Measurements from ENCODE around the gene TNFRSF14. TPM values are rescaled to one million over a fixed set of nuclear protein-coding genes. Genes with fewer than 3 reads are reported as not detected.

TNFRSF14 gene
- total RNA-seq, 3 donors from 2014 or later (not counting 1 experiment from before 2014, with no cell fraction given), result 228 to 266 (median 262) TPM

DNA sequence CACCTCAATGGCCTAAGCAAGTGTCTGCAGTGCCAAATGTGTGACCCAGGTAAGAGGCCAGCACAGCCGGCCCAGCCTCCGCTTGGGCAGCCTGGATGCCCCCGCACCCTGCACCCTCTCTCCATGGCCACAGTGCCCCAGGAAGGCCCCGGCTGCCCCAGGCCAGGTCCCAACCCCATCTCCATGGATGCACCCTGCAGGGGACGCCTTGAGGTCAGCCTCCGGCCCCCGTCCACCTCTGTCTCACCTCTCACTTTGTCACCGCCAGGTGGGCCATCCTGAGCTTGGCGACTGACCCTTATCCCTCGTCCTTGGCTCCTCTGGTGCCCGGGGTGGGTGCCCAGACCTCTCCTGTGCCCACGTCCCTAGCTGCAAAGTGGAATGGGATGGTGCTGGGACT lies 2.2 kb downstream of the TNFRSF14 start:
- H3K36me3 ChIP-seq (ENCODE audit: control insufficient read depth, insufficient read depth, low read length), result peaks cover 48% of the 10 kb centered on the region

DNA sequence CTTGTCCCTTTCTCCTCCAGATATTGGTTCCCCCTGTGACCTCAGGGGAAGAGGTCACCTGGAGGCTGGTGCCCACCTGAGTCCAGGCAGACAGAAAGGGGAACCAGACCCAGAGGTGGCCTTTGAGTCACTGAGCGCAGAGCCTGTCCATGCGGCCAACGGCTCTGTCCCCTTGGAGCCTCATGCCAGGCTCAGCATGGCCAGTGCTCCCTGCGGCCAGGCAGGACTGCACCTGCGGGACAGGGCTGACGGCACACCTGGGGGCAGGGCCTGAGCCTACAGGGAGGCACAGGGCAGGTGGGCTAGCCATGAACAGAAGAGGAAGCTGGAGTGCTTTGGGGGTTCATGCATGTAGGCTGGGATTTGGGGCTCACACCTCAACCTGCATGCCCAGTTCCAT lies 2.7 kb downstream of the TNFRSF14 start:
- peaks cover 53% of the 10 kb centered on the region for H3K36me3 ChIP-seq (ENCODE audit: control insufficient read depth, insufficient read depth, low read length)
- DNase-seq (no peak), ATAC-seq (no peak)
- H3K27ac ChIP-seq (ENCODE audit: low read length), result no peak overlapping the region
- no peaks in the 10 kb centered on the region for H3K36me3 Mint-ChIP-seq
- H3K4me3 ChIP-seq (ENCODE audit: low read length), result no peak overlapping the region
- no peaks in the 10 kb centered on the region for H3K27me3 Mint-ChIP-seq (ENCODE audit: low read depth in 2 of 2)
- H3K4me1 Mint-ChIP-seq, result peaks cover 19 to 55% of the 10 kb centered on the region in 2 donors
- H3K4me3 Mint-ChIP-seq, result peak overlapping the region; percentile 81
- no peaks in the 10 kb centered on the region for H3K27me3 ChIP-seq (ENCODE audit: control insufficient read depth, insufficient read depth, low read length)
- H3K4me1 ChIP-seq (ENCODE audit: control insufficient read depth, insufficient read depth, low read length), result peaks cover 46% of the 10 kb centered on the region
- WGBS (ENCODE audit: insufficient coverage), result 96% methylated on average over 6 of the region's 6 CpGs
- no peaks in the 10 kb centered on the region for H3K9me3 Mint-ChIP-seq
- intact Hi-C loops (cut with micrococcal nuclease), result no loop called here
- no peaks in the 10 kb centered on the region for H3K9me3 ChIP-seq (ENCODE audit: control insufficient read depth, insufficient read depth, low read length)
- TF ChIP-seq, protein P1, sequence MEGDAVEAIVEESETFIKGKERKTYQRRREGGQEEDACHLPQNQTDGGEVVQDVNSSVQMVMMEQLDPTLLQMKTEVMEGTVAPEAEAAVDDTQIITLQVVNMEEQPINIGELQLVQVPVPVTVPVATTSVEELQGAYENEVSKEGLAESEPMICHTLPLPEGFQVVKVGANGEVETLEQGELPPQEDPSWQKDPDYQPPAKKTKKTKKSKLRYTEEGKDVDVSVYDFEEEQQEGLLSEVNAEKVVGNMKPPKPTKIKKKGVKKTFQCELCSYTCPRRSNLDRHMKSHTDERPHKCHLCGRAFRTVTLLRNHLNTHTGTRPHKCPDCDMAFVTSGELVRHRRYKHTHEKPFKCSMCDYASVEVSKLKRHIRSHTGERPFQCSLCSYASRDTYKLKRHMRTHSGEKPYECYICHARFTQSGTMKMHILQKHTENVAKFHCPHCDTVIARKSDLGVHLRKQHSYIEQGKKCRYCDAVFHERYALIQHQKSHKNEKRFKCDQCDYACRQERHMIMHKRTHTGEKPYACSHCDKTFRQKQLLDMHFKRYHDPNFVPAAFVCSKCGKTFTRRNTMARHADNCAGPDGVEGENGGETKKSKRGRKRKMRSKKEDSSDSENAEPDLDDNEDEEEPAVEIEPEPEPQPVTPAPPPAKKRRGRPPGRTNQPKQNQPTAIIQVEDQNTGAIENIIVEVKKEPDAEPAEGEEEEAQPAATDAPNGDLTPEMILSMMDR (IDR thresholded peaks at IDR 0.05), result no peak
- H3K27ac Mint-ChIP-seq, result peak overlapping the region; percentile 96 to 99

More for the DNA sequence above, 2.2 kb downstream of the TNFRSF14 start:
- Histone ChIP-seq H3K27ac (ENCODE audit: low read length) (no peak overlapping the region), H3K27me3 (ENCODE audit: control insufficient read depth, insufficient read depth, low read length) (no peaks in the 10 kb centered on the region), H3K9me3 (ENCODE audit: control insufficient read depth, insufficient read depth, low read length) (no peaks in the 10 kb centered on the region), H3K4me3 (ENCODE audit: low read length) (no peak overlapping the region), H3K4me1 (ENCODE audit: control insufficient read depth, insufficient read depth, low read length) (peaks cover 46% of the 10 kb centered on the region)
- Mint-ChIP-seq H3K27ac (peak overlapping the region; percentile 96 to 99), H3K9me3 (no peaks in the 10 kb centered on the region), H3K4me1 (peaks cover 19 to 58% of the 10 kb centered on the region in 2 donors), H3K27me3 (ENCODE audit: low read depth in 2 of 2) (no peaks in the 10 kb centered on the region), H3K36me3 (no peaks in the 10 kb centered on the region), H3K4me3 (peak overlapping the region; percentile 81)
- intact Hi-C loops (cut with micrococcal nuclease), result no loop called here
- DNase-seq (no peak), ATAC-seq (no peak)
- 94% methylated on average over 12 of the region's 12 CpGs for WGBS (ENCODE audit: insufficient coverage)
- TF ChIP-seq, protein P1 (IDR thresholded peaks at IDR 0.05), result no peak

DNA sequence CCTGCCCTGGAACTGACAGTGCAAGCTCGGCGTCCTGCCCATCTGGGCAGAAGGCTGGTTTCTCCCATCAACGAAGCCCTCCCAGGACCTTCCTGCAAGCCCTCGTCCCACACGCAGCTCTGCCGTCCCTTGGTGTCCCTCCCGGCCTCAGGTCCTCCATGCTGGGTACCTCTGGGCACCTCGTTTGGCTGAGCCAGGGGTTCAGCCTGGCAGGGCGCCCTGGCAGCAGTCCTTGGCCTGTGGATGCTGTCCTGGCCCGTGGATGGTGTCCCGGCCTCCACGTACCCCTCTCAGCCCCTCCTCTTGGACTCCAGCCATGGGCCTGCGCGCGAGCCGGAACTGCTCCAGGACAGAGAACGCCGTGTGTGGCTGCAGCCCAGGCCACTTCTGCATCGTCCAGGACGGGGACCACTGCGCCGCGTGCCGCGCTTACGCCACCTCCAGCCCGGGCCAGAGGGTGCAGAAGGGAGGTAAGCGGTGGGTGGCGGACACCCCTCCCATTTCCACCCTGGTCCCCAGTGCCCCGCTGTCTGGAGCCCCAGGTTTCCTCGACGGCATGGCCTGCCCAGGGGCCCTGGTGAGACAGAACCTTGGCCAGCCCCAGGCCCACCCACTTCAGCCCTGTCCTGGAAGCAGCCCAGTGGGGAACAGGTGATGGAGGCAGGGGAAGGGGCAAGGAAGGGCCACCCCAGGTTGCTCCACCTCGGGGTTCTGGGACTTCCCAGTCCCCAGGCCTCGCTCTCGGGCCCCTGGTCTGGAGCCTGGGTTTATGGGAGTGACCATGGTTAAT lies 3.5 kb downstream of the TNFRSF14 start:
- peaks cover 38% of the 10 kb centered on the region for H3K4me1 ChIP-seq (ENCODE audit: control insufficient read depth, insufficient read depth, low read length)
- DNase-seq, result no peak
- 90% methylated on average over 35 of the region's 35 CpGs for WGBS (ENCODE audit: insufficient coverage)

More for the DNA sequence above, 3.5 kb downstream of the TNFRSF14 start:
- Mint-ChIP-seq H3K9me3 (no peaks in the 10 kb centered on the region), H3K27me3 (ENCODE audit: low read depth in 2 of 2) (no peaks in the 10 kb centered on the region), H3K4me3 (no peak overlapping the region), H3K36me3 (no peaks in the 10 kb centered on the region), H3K4me1 (peaks cover 19 to 48% of the 10 kb centered on the region in 2 donors), H3K27ac (peak overlapping the region in 1 of 2 donors; percentile 54)
- Histone ChIP-seq H3K9me3 (ENCODE audit: control insufficient read depth, insufficient read depth, low read length) (no peaks in the 10 kb centered on the region), H3K36me3 (ENCODE audit: control insufficient read depth, insufficient read depth, low read length) (peaks cover 54% of the 10 kb centered on the region), H3K27me3 (ENCODE audit: control insufficient read depth, insufficient read depth, low read length) (no peaks in the 10 kb centered on the region), H3K27ac (ENCODE audit: low read length) (no peak overlapping the region), H3K4me3 (ENCODE audit: low read length) (no peak overlapping the region)
- no peak for ATAC-seq
- TF ChIP-seq, protein P1 (IDR thresholded peaks at IDR 0.05), result no peak
- intact Hi-C loops (cut with micrococcal nuclease), result no loop called here
